Peyer's patch (tissue), 4 donors: ENCODE data around the gene RRP1B. TPM values are rescaled to one million over a fixed set of nuclear protein-coding genes. Genes with fewer than 3 reads are reported as not detected.

Experiments
- DNase-seq, 3 donors: peaks; one replicate each; pipeline ENCODE4 v3.0.0-alpha.2; 2017 to 2019
- H3K27ac ChIP-seq, 4 donors: fragments of 200-600 bp; sonication (generic); one replicate each; pipeline ENCODE4 v1.5.1; 2016 to 2019
- H3K27me3 ChIP-seq, 2 donors: fragments of 200-600 bp; sonication (generic); one replicate each; pipeline ENCODE4 v1.5.1; 2019
- H3K36me3 ChIP-seq, 3 donors: fragments of 200-600 bp; sonication (generic); one replicate each; pipeline ENCODE4 v1.5.1; 2016 to 2019
- H3K4me1 ChIP-seq, 4 donors: fragments of 200-600 bp; sonication (generic); one replicate each; pipeline ENCODE4 v1.5.1; 2016 to 2019
- H3K4me3 ChIP-seq, 4 donors: fragments of 200-600 bp; sonication (generic); 1 replicate in 3 of 4; 2 replicates in 1 of 4; pipeline ENCODE4 v1.5.1; 2016 to 2019; ENCODE audit warnings: mild to moderate bottlenecking in 1 of 4
- H3K9me3 ChIP-seq, 4 donors: fragments of 200-600 bp; sonication (generic); one replicate each; pipeline ENCODE4 v1.5.1; 2016 to 2019; ENCODE audit warnings: mild to moderate bottlenecking in 1 of 4
- CTCF ChIP-seq, 6 experiments: fragments of 450-650 bp in 4 of 6; fragments of 200-600 bp in 2 of 6; sonication (generic) in 1 of 6; IDR thresholded peaks; one replicate each; pipeline ENCODE4 v1.5.1; 2017 to 2019; ENCODE audit warnings: antibody characterized with exemption in 6 of 6, mild to moderate bottlenecking in 3 of 6, moderate library complexity in 1 of 6
- POLR2A ChIP-seq, 2 donors: fragments of 450-650 bp; IDR thresholded peaks; one replicate each; pipeline ENCODE4 v1.5.1; 2017; ENCODE audit warnings: antibody characterized with exemption in 2 of 2, mild to moderate bottlenecking in 2 of 2, moderate library complexity in 2 of 2
- total RNA-seq, 4 donors: library from RNA; depleted of rRNA; stranded (reverse); fragments of >200 nt; gene quantifications; one replicate each; pipeline ENCODE4 v1.1.0, GENCODE V29; 2016

The RRP1B gene
- total RNA-seq, 4 donors from 2014 or later = 10.7 to 28.1 (median 14.1) TPM

- no peaks in the 10 kb centered on the region for H3K9me3 ChIP-seq
- no peaks in the 10 kb centered on the region for H3K4me1 ChIP-seq
- TF ChIP-seq POLR2A (IDR thresholded peaks at IDR 0.05) (no peak), CTCF (IDR thresholded peaks at IDR 0.05) (no peak)
- H3K27ac ChIP-seq = no peak overlapping the region
- peaks cover 0 to 90% (median 0%) of the 10 kb centered on the region in 3 donors for H3K36me3 ChIP-seq
- no peak overlapping the region for H3K4me3 ChIP-seq
- no peak for DNase-seq
- no peaks in the 10 kb centered on the region for H3K27me3 ChIP-seq
Observed at GRCh38 chr21:43691801-43692200, 32.4 kb downstream of the RRP1B start.

GRCh38 chr21:43692949-43693348, 33.6 kb downstream of the RRP1B start:
- no peak overlapping the region for H3K4me3 ChIP-seq
- H3K27me3 ChIP-seq = no peaks in the 10 kb centered on the region
- TF ChIP-seq CTCF (IDR thresholded peaks at IDR 0.05) (no peak), POLR2A (IDR thresholded peaks at IDR 0.05) (no peak)
- no peak overlapping the region for H3K27ac ChIP-seq
- H3K4me1 ChIP-seq = no peaks in the 10 kb centered on the region
- no peaks in the 10 kb centered on the region for H3K9me3 ChIP-seq
- H3K36me3 ChIP-seq = peaks cover 0 to 79% (median 0%) of the 10 kb centered on the region in 3 donors
- no peak for DNase-seq

- Histone ChIP-seq H3K4me3 (no peak overlapping the region), H3K36me3 (peaks cover 0 to 68% (median 0%) of the 10 kb centered on the region in 3 donors)
- TF ChIP-seq POLR2A (IDR thresholded peaks at IDR 0.05) (no peak), CTCF (IDR thresholded peaks at IDR 0.05) (no peak)
Observed at GRCh38 chr21:43693981-43694380, 34.6 kb downstream of the RRP1B start.

GRCh38 chr21:43694437-43695079, 35.2 kb downstream of the RRP1B start:
- Histone ChIP-seq H3K27ac (no peak overlapping the region), H3K4me1 (no peaks in the 10 kb centered on the region), H3K27me3 (no peaks in the 10 kb centered on the region), H3K4me3 (no peak overlapping the region), H3K9me3 (no peaks in the 10 kb centered on the region), H3K36me3 (peaks cover 0 to 63% (median 0%) of the 10 kb centered on the region in 3 donors)
- TF ChIP-seq POLR2A (IDR thresholded peaks at IDR 0.05) = no peak
- no peak for TF ChIP-seq CTCF (IDR thresholded peaks at IDR 0.05)
- no peak for DNase-seq

More at GRCh38 chr21:43693981-43694380, 34.6 kb downstream of the RRP1B start:
- Histone ChIP-seq H3K4me1 (no peaks in the 10 kb centered on the region), H3K27ac (no peak overlapping the region), H3K9me3 (no peaks in the 10 kb centered on the region), H3K27me3 (no peaks in the 10 kb centered on the region)
- DNase-seq = no peak

- TF ChIP-seq POLR2A (IDR thresholded peaks at IDR 0.05) = no peak
- no peak for TF ChIP-seq CTCF (IDR thresholded peaks at IDR 0.05)
- DNase-seq = no peak
Observed at GRCh38 chr21:43696214-43696613, 36.9 kb downstream of the RRP1B start.

More at GRCh38 chr21:43696214-43696613, 36.9 kb downstream of the RRP1B start:
- peaks cover 0 to 46% (median 0%) of the 10 kb centered on the region in 3 donors for H3K36me3 ChIP-seq
- no peaks in the 10 kb centered on the region for H3K9me3 ChIP-seq
- no peak overlapping the region for H3K27ac ChIP-seq
- no peak overlapping the region for H3K4me3 ChIP-seq
- H3K4me1 ChIP-seq = no peaks in the 10 kb centered on the region
- H3K27me3 ChIP-seq = no peaks in the 10 kb centered on the region
